ENCODE results near the gene L3MBTL4.

- TF ChIP-seq CTCF (IDR thresholded peaks at IDR 0.05 in 8 of 11, conservative IDR thresholded peaks at IDR 0.05 in 3 of 11) (no peak), POLR2AphosphoS5 (IDR thresholded peaks at IDR 0.05) (no peak)
Observed at GRCh38 chr18:6096730-6097129, 318.0 kb downstream of the L3MBTL4 start.

Measured in spleen (tissue), 7 donors.